ENCODE data around the gene PTPRK. TPM values are rescaled to one million over a fixed set of nuclear protein-coding genes. Genes with fewer than 3 reads are reported as not detected.

The PTPRK gene
- total and polyA plus RNA-seq, 2 of the 13 experiments (the other 11 are each of a cell fraction or from before 2014, with no cell fraction given) = 43.6 to 98.3 TPM

- Histone ChIP-seq H3K4me3 (replicated peaks in 1 of 3; ENCODE audit: insufficient read depth in 1 of 3, low read depth in 2 of 3, low read length in 3 of 3) (no peak overlapping the region), H4K20me1 (ENCODE audit: insufficient read depth, low read length) (no peaks in the 10 kb centered on the region), H3K4me1 (ENCODE audit: insufficient read depth, low read length) (no peaks in the 10 kb centered on the region), H2AFZ (ENCODE audit: low read length) (no peak overlapping the region), H3K9ac (ENCODE audit: insufficient read depth, low read depth, low read length) (no peak overlapping the region), H3K27ac (ENCODE audit: extremely low read length, insufficient read depth, low read length) (no peak overlapping the region), H3K9me3 (ENCODE audit: low read length) (no peaks in the 10 kb centered on the region), H3K4me2 (ENCODE audit: low read depth, low read length) (no peak overlapping the region), H3K36me3 (replicated peaks in 1 of 2; ENCODE audit: control insufficient read depth in 1 of 2, insufficient read depth in 2 of 2, low read length in 2 of 2) (peaks cover 17 to 36% of the 10 kb centered on the region in 2 experiments), H3K27me3 (ENCODE audit: control insufficient read depth in 1 of 2, insufficient read depth in 2 of 2, low read length in 2 of 2) (no peaks in the 10 kb centered on the region), H3K79me2 (ENCODE audit: insufficient read depth, low read length) (no peaks in the 10 kb centered on the region)
- TF ChIP-seq ZGPAT (CRISPR knock-in tag; IDR thresholded peaks at IDR 0.05) (no peak), ZNF10 (CRISPR knock-in tag; IDR thresholded peaks at IDR 0.05; ENCODE audit: borderline replicate concordance, low read depth) (no peak), ZNF468 (CRISPR knock-in tag; IDR thresholded peaks at IDR 0.05) (no peak), IRF9 (CRISPR knock-in tag; IDR thresholded peaks at IDR 0.05; ENCODE audit: borderline replicate concordance) (no peak), ZNF619 (CRISPR knock-in tag; IDR thresholded peaks at IDR 0.05) (no peak), ZNF720 (CRISPR knock-in tag; IDR thresholded peaks at IDR 0.05) (no peak), ONECUT2 (CRISPR knock-in tag; IDR thresholded peaks at IDR 0.05) (no peak), DBP (CRISPR knock-in tag; IDR thresholded peaks at IDR 0.05; ENCODE audit: not compliant biosample characterization) (no peak), DDIT3 (CRISPR knock-in tag; IDR thresholded peaks at IDR 0.05) (no peak), E2F2 (CRISPR knock-in tag; IDR thresholded peaks at IDR 0.05; ENCODE audit: borderline replicate concordance) (no peak), SIX4 (CRISPR knock-in tag; IDR thresholded peaks at IDR 0.05) (no peak), ZMAT5 (CRISPR knock-in tag; IDR thresholded peaks at IDR 0.05; ENCODE audit: borderline replicate concordance, low read depth) (no peak), POGZ (CRISPR knock-in tag; IDR thresholded peaks at IDR 0.05) (no peak), SP2 (CRISPR knock-in tag; IDR thresholded peaks at IDR 0.05) (no peak), ZNF784 (CRISPR knock-in tag; IDR thresholded peaks at IDR 0.05; ENCODE audit: borderline replicate concordance) (no peak), ZNF841 (CRISPR knock-in tag; IDR thresholded peaks at IDR 0.05; ENCODE audit: borderline replicate concordance) (no peak), ZNF547 (CRISPR knock-in tag; IDR thresholded peaks at IDR 0.05) (no peak), ZNF546 (CRISPR knock-in tag; conservative IDR thresholded peaks at IDR 0.05) (no peak), FOXP1 (IDR thresholded peaks at IDR 0.05) (no peak), FOXP1 (CRISPR knock-in tag; IDR thresholded peaks at IDR 0.05) (no peak), ZFP36L1 (CRISPR knock-in tag; IDR thresholded peaks at IDR 0.05) (no peak)
- POLR2A ChIA-PET = no interaction called here
- intact Hi-C loops (cut with micrococcal nuclease; ENCODE audit: unreplicated experiment) = no loop called here
- no TSS peak for BruUV-seq (replicated peaks)
- in situ Hi-C loops (cut with HindIII; ENCODE audit: extremely low pct_ligation_motif_present, low pct_unique_long_range_greater_than_20kb) = no loop called here
- CTCF ChIA-PET (ENCODE audit: low intra/inter-chr PET ratio, low total read pairs) = no interaction called here
- no peak for FAIRE-seq
- DNase-seq (ENCODE audit: low spot score) = no peak
- 95% methylated on average over 1 of the region's 1 CpG for WGBS (ENCODE audit: low lambda C conversion rate)
- ATAC-seq = no peak
Measured at GRCh38 chr6:128239146-128239545, 281.3 kb downstream of the PTPRK start.

Measured in HepG2 (cell line).